Activated T-cell treated with anti-CD3 and anti-CD28 coated beads for 1 hour (primary cell): ENCODE data around the gene PDLIM7.
"Not testable (repeated sequence)": the region's sequence is repeated elsewhere in the genome, so short reads cannot be mapped to it uniquely, and the experiment has no call there.

Source experiments
- DNase-seq: peaks from one replicate; pipeline ENCODE4 v3.0.0-alpha.2; 2020; ENCODE audit warnings: low read depth

The PDLIM7 gene

GRCh38 chr5:177491983-177492746 lies 5.2 kb downstream of the PDLIM7 start:
- DNase-seq, result no peak

GRCh38 chr5:177491429-177491945 lies 5.9 kb downstream of the PDLIM7 start:
- no peak for DNase-seq

- DNase-seq, result no peak
These were observed 6.4 kb downstream of the PDLIM7 start for GRCh38 chr5:177490992-177491391.

- DNase-seq, result no peak
These were observed 7.0 kb downstream of the PDLIM7 start for GRCh38 chr5:177490311-177490991.

GRCh38 chr5:177489119-177489716 lies 8.2 kb downstream of the PDLIM7 start:
- DNase-seq, result no peak

DNA sequence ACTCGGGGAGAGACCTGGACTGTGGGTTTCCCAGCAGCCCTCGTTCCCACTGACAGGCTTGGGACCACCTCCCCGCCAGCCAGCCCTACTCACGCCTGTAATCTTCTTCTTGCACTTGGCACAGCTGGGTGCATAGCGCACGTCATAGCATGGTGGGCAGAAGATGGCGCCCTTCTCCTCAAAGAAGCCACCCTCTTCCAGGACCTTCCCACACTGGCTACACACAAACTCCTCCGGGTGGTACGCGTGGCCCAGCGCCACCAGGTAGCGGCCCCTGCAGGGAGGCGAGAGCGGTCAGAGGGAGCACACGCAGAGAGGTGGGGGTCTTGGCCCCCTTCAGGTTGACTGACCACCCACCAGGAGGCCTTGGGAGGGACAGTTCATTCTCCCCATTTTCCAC lies 9.4 kb downstream of the PDLIM7 start:
- no peak for DNase-seq

DNA sequence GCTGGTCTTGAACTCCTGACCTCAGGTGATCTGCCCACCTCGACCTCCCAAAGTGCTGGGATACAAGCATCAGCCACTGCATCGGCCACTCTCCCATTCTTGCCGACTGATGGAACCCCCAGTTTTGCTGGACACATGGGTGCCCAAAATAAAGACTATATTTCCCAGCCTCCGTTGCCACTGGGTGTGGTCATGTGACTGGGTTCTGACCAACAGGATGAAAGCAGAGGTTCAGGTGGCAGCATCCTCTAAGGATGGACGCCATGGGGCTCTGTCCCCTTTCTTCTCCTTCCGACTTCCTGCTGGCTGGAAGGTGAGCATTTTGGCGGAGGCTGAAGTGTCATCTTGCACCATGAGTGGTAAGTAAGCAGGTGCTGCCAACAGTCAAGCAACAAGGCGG lies 10.3 kb downstream of the PDLIM7 start:
- DNase-seq, result no peak

DNA sequence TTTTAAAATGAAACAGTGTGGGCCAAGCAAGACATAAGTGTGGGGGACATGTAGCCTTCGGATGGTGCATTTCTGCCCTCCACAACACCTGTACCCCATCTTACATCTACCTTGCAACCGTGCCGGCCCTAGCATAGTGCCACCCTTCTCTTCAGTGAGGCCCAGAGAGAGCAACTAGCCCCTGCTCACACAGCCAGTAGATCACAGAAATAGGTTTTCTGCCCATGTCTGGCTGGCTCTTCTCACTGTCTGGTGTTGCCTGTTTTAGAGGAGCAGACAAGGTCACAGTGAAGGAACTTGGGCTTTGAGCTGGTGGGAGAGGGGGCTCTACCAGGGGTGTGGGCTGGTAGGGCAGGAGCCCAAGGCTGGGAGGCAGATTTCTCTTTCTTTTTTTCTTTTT lies 11.1 kb downstream of the PDLIM7 start:
- DNase-seq, result no peak

DNA sequence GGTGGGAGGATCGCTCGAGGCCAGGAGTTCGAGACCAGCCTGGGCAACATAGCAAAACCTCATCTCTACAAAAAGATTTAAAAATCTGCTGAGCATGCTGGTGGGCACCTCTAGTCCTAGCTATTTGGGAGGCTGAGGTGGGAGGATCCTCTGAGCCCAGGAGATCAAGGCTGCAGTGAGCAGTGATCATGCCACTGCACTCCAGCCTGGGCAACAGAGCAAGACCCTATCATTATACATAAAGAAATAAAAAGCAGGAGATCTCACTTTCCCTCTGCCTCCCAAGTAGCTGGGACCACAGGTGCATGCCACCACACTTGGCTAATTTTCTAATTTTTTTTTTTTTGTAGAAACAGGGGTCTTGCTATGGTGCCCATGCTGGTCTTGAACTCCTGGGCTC lies 11.7 kb downstream of the PDLIM7 start:
- not testable (repeated sequence) for DNase-seq

- no peak for DNase-seq
These were observed 12.4 kb downstream of the PDLIM7 start for GRCh38 chr5:177484902-177485549.

GRCh38 chr5:177483994-177484901 lies 13.2 kb downstream of the PDLIM7 start:
- no peak for DNase-seq

- no peak for DNase-seq
These were observed 14.4 kb downstream of the PDLIM7 start for GRCh38 chr5:177483042-177483441.

GRCh38 chr5:177482359-177482795 lies 15.0 kb downstream of the PDLIM7 start:
- no peak for DNase-seq

GRCh38 chr5:177479774-177480173 lies 17.6 kb downstream of the PDLIM7 start:
- no peak for DNase-seq

DNA sequence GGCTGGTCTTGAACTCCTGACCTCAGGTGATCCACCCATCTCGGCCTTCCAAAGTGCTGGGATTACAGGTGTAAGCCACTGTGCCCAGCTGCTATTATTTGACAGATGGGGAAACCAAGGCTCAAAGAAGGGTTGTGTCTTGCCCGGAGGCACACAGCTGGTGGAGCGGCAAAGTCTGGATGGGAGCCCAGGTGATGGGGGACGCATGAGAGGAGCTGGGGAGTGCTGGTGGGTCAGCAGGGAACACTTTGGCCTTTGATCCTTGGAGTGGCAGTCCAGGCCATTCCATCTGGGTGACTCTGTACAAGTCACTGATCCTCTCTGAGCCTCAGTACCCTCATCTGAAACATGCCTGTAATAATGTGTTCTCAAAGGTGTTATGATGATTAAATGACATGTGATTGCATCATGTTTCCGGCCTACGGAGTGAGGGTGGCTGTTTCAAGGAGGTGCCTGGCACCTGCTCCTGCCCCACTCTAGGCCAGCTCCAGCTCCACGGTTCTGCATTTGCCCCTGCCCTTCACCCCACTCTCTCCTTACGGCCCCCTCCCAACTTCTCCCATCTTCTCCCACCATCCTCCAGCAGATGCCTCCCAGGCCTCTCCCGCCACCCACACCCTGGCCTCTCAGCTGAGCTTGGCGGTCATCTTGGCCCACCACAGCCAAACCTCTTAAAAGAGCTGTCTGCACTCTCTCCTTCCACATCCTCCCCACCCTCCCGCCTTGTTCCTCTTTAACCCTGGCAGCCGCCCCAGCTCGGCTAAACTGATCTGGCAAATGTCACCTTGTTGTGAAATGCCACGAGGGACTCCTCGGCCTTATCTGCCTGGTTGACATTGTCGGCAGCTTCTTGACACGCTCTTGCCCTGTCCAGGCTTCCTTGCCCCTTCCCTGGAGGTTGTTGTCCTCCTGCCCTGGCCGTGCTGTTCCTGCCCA lies 18.4 kb downstream of the PDLIM7 start:
- DNase-seq, result no peak

GRCh38 chr5:177477701-177478477 lies 19.5 kb downstream of the PDLIM7 start:
- no peak for DNase-seq

GRCh38 chr5:177476531-177477233 lies 20.7 kb downstream of the PDLIM7 start:
- DNase-seq, result no peak

DNA sequence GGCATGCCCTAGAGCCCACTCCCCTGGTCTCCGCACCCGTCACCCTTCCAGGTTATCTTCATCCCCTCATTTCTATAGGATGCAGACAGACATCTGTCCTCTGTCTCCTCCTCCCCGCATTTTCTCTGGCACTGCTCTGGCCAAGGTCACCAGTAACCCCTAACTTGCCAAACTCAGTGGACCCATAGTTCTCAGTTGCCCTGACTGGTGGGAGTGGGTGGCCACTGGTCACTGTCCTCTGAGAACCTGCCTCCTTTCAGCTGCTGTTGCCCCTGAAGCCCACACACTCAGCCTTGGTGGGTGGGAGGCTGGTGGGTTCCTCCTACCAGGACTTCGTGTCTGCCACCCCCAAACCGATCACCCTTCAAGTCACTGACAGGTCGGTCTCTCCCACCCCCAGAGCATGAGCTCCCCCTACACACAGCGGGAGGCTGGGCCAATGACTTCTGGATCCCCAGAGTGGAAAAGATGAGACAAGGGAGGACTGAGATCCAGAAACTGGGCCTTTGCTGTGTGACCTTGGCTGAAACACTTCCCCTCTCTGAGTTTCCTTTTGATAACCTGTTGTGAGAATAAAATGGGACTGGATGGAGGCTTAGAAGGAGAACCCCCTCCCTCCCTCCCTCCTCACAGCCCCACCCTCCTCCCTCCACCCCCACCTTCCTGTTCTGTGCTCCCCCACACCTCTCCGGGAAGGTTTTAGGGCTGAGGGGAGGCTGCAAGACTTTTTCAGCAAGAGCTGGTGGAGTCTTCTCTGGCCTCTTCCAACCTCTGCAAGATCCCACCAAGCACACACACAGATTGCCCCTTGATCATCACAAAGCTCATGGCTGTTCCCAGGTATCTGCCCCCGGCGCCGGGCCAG lies 21.6 kb downstream of the PDLIM7 start:
- no peak for DNase-seq
